Cardiac muscle cell (in vitro differentiated cells and primary cell): ENCODE measurements around the gene CBLB. TPM values are rescaled to one million over a fixed set of nuclear protein-coding genes. Genes with fewer than 3 reads are reported as not detected.

Source experiments
- DNase-seq, 2 donors: peaks; one replicate each; pipeline versions ENCODE4 v3.0.0 to v3.0.0-alpha.2; 2010 to 2017; ENCODE audit warnings: low read depth in 1 of 2, low spot score in 1 of 2
- H3K27ac ChIP-seq: fragments of 200-600 bp; sonication (generic); 2 replicates; pipeline ENCODE4 v1.5.1; 2016
- H3K27me3 ChIP-seq: fragments of 200-600 bp; sonication (generic); 2 replicates; pipeline ENCODE4 v1.6.0; 2016; ENCODE audit warnings: control low read depth
- H3K36me3 ChIP-seq: fragments of 200-600 bp; sonication (generic); 2 replicates; pipeline ENCODE4 v1.5.1; 2016; ENCODE audit warnings: control low read depth
- H3K4me1 ChIP-seq: fragments of 200-600 bp; sonication (generic); 2 replicates; pipeline ENCODE4 v1.8.1; 2017; ENCODE audit warnings: low read depth, mild to moderate bottlenecking, mixed run types
- H3K4me3 ChIP-seq: fragments of 200-600 bp; sonication (generic); 2 replicates; pipeline ENCODE4 v1.5.1; 2016; ENCODE audit warnings: mild to moderate bottlenecking
- H3K9me3 ChIP-seq: fragments of 200-600 bp; sonication (generic); 2 replicates; pipeline ENCODE4 v1.5.1; 2017; ENCODE audit warnings: low read depth, mild to moderate bottlenecking, control low read depth
- CTCF ChIP-seq: IDR thresholded peaks from 2 replicates; pipeline ENCODE4 v1.5.1; 2012; ENCODE audit warnings: low read depth, mild to moderate bottlenecking, low read length
- polyA plus RNA-seq: library from polyadenylated mRNA; unstranded; fragments of >200 nt; fragmentation: Nextera tagmentation; extraction: Ambion mirVana; gene quantifications from 2 replicates; pipeline ENCODE4 v1.2.1, GENCODE V29; 2016
- total RNA-seq: library from RNA; depleted of rRNA; stranded (reverse); fragments of >200 nt; gene quantifications from 2 replicates; pipeline ENCODE4 v1.2.3, GENCODE V29; 2016

The CBLB gene
- total and polyA plus RNA-seq, 2 experiments from 2014 or later, result 30.3 to 48.2 TPM

GRCh38 chr3:105842943-105843342 lies 25.9 kb downstream of the CBLB start:
- no peak for DNase-seq
- Histone ChIP-seq H3K9me3 (no peaks in the 10 kb centered on the region), H3K4me3 (no peak overlapping the region), H3K4me1 (peaks cover 14% of the 10 kb centered on the region), H3K27ac (no peak overlapping the region), H3K27me3 (no peaks in the 10 kb centered on the region), H3K36me3 (no peaks in the 10 kb centered on the region)
- no peak for TF ChIP-seq CTCF

- no peaks in the 10 kb centered on the region for H3K36me3 ChIP-seq
- no peak overlapping the region for H3K4me3 ChIP-seq
- no peaks in the 10 kb centered on the region for H3K27me3 ChIP-seq
- H3K4me1 ChIP-seq, result peaks cover 9% of the 10 kb centered on the region
- DNase-seq, result no peak
- no peaks in the 10 kb centered on the region for H3K9me3 ChIP-seq
- H3K27ac ChIP-seq, result no peak overlapping the region
- no peak for TF ChIP-seq CTCF
These were observed 26.4 kb downstream of the CBLB start for GRCh38 chr3:105842449-105842848.

GRCh38 chr3:105837947-105838346 lies 30.9 kb downstream of the CBLB start:
- Histone ChIP-seq H3K36me3 (no peaks in the 10 kb centered on the region), H3K4me1 (peaks cover 21% of the 10 kb centered on the region), H3K27ac (no peak overlapping the region), H3K4me3 (no peak overlapping the region), H3K27me3 (no peaks in the 10 kb centered on the region), H3K9me3 (no peaks in the 10 kb centered on the region)
- TF ChIP-seq CTCF, result no peak
- no peak for DNase-seq

GRCh38 chr3:105837143-105837740 lies 31.6 kb downstream of the CBLB start:
- no peak for DNase-seq
- Histone ChIP-seq H3K36me3 (no peaks in the 10 kb centered on the region), H3K4me3 (no peak overlapping the region), H3K4me1 (peaks cover 21% of the 10 kb centered on the region), H3K27ac (peak overlapping the region; percentile 38), H3K9me3 (no peaks in the 10 kb centered on the region), H3K27me3 (no peaks in the 10 kb centered on the region)
- no peak for TF ChIP-seq CTCF

GRCh38 chr3:105836533-105836932 lies 32.3 kb downstream of the CBLB start:
- Histone ChIP-seq H3K27ac (peak overlapping the region; percentile 58), H3K9me3 (no peaks in the 10 kb centered on the region), H3K4me1 (peaks cover 21% of the 10 kb centered on the region), H3K27me3 (no peaks in the 10 kb centered on the region), H3K4me3 (no peak overlapping the region), H3K36me3 (no peaks in the 10 kb centered on the region)
- TF ChIP-seq CTCF, result no peak
- DNase-seq, result peak in 1 of 2 donors; percentile 89
